Heart left ventricle (tissue), 13 donors: ENCODE results near the gene TMEM135.

ENCODE experiments used
- POLR2A ChIP-seq, 2 donors: fragments of 450-650 bp; IDR thresholded peaks; one replicate each; pipeline ENCODE4 v1.6.1; 2017; ENCODE audit warnings: antibody characterized with exemption in 2 of 2, mild to moderate bottlenecking in 2 of 2, moderate library complexity in 2 of 2
- TF ChIP-seq, protein P1 (sequence below), 12 donors: fragments of 200-600 bp; sonication (generic) in 4 of 12; IDR thresholded peaks; one replicate each; pipeline versions ENCODE4 v1.5.0 to v1.8.0; 2018 to 2022; ENCODE audit warnings: antibody characterized with exemption in 12 of 12, mild to moderate bottlenecking in 5 of 12
- donor health status: ischemic (EF 13 %, LVEDD 7.1; RV severe dilation, severe dysfunction).
- donor health status: DM: no; HTN: yes; CAD: no.
- donor health status: DM: no; HTN: no; CAD: no.
- donor health status: ischemic (EF 25% LVEDD 6.9; RV normal size, moderate dysfunction).
- donor health status: ischemic (EF 25% LVEDD 5.7; RV mildly dilated, moderate dysfunction).
- donor health status: ischemic (EF 35%, LVEDD 5.7; RV mildly dilated, moderate dysfunction).
- donor health status: nonischemic (EF 11% LVEDD 7.7; RV severe dilation, severe dysfunction).
- donor health status: DM: yes; HTN: yes; CAD: no.
- donor health status: PGD.
- donor health status: ischemic (EF 29% LVEDD 5.4; RV normal size, mild dysfunction).
- donor health status: nonischemic (EF 23%, LVEDD 6.1; RV moderate dilation, normal function).

DNA sequence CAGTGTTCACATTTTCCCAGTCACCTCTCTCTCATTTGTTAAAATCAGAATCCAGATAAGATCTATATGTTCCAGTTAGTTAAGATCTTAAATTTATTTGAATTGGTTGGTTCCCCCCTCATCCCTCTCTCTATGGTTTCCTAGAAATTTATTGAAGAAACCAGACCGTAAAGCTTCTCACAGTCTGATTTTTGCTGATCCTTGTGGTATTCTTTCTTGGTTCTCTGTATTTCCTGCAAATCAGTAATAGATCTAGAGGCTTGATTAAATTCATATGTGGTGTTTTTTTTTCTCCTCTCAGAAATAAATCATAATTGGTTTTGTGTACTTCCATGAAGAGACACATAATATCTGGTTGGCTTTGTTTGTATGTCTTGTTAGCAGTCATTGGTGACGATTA, 147.5 kb downstream of the TMEM135 start:
- TF ChIP-seq, protein P1, sequence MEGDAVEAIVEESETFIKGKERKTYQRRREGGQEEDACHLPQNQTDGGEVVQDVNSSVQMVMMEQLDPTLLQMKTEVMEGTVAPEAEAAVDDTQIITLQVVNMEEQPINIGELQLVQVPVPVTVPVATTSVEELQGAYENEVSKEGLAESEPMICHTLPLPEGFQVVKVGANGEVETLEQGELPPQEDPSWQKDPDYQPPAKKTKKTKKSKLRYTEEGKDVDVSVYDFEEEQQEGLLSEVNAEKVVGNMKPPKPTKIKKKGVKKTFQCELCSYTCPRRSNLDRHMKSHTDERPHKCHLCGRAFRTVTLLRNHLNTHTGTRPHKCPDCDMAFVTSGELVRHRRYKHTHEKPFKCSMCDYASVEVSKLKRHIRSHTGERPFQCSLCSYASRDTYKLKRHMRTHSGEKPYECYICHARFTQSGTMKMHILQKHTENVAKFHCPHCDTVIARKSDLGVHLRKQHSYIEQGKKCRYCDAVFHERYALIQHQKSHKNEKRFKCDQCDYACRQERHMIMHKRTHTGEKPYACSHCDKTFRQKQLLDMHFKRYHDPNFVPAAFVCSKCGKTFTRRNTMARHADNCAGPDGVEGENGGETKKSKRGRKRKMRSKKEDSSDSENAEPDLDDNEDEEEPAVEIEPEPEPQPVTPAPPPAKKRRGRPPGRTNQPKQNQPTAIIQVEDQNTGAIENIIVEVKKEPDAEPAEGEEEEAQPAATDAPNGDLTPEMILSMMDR (IDR thresholded peaks at IDR 0.05): no peak
- TF ChIP-seq POLR2A (IDR thresholded peaks at IDR 0.05): no peak
